NCI-H345 treated with DMSO at 0.1 percent for 48 hours (cell line): ENCODE results near the gene UBXN11.
"Not testable (repeated sequence)": the region's sequence is repeated elsewhere in the genome, so short reads cannot be mapped to it uniquely, and the experiment has no call there.

Experiments
- DNase-seq: peaks from one replicate; lab custom pipeline; 2025; ENCODE audit not compliant: unreplicated experiment; lab: John Stamatoyannopoulos, UW

UBXN11 gene

DNA sequence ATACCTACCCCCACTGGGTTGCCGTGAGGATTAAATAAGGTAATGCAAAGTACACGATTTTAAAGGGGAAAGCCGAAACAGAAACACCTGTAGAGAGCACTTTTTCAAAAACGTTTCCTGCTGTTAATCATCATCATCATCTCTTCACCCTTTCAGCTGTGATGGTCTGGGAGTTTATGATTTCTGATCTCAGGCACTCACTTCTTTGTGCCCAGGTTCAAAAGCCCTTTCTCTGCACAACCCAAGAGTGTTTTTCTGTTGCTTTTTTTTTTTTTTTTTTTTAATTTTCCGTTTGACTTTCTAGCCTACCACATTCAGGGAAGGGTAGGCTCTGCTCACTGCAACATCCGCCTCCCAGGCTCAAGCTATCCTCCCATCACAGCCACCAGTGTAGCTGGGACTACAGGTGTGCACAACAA lies 936 bp upstream of the UBXN11 start:
- no peak for DNase-seq

DNA sequence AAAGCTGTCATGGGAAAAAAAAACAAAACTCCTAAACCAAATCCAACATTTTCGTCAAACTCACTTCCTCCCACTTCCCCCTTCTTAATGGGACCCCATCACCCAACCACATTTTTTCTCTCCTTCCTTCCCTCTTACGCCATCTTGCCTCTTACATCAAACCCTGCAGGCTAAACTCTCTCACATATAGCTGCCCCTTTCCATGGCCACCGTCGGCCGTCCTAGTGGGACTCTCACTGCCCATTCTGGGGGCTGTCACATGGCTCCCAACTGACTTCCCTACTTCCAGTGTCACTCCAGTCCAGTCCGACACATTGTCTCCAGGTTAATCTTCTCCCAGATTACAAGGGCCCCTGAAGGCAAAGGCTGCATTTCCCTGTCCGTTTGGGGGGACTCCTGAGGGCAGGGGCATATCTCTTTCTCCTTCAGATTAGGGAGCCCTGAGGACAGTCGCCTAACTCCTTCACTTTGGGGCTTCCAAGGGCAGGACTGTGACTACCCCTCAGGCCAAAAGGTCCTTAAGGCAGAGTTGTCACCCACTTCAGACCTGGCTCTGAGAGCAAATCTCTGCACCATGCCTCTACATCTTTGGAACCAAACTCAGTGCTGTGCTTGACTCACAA lies 658 bp downstream of the UBXN11 start:
- no peak for DNase-seq

DNA sequence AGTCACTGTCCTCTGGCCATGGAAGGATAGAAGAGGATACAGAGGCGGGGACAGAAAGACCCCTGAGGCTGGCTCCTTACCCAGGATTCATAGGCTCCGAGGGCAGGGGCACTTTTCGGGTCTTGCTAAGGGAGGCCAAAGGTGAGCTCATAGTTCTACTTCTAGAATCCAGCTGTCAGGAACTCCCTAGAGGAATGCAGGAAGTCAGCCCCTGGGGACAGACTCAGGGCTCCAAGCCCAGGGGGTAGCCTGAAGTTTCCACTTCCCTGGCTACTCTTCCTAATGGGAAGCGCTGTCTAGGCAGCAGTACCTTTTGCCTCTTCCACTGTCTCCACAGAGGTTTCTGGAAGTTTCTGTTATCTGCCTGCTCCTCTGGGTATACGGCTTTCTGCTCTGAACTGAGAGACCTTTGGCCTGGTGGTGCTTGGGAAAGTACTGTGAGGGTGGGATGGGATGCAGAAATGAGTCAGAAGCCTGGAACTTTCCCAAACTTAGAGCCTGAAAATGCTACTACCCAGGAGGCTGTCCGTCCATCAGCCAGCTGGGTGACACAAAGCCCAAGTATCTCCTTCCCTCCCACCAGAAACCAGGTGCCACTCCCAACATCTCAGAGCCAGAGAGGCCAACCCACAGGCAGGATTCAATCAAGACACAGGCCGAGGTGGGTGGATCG lies 3.6 kb downstream of the UBXN11 start:
- DNase-seq: no peak

DNA sequence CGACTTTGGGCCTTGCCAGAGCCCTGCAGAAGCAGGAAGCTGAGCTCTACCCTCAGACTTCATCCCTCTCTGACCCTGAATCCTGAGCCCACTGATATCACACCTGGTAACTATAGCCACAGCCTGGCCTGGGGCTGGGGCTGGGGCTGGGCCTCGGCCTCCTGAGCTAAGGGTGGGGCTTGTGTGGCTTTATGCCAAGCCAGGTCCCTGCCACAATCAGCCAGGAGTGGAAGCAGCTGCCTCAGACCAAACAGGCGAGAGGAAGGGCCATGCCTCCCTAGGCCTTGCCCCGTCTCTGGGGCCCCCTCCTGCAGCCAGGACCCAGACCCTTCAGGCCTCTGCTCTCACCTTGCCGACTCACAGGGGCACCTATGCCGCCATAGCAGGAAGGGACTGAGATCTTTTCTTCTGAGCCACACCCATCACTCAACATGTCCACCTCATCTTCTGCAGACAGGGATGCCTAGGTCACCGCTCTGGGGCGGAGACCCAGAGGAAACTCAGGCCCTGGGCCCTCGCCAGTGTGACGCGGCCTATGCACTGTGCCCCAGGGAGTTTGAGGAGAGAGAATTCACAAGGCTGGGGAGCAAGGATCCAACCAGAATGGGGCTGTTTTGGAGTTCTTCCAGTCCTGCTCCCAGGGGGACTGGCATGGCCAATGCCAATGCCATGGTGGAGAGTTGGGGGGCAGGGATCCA lies 5.7 kb downstream of the UBXN11 start:
- no peak for DNase-seq

DNA sequence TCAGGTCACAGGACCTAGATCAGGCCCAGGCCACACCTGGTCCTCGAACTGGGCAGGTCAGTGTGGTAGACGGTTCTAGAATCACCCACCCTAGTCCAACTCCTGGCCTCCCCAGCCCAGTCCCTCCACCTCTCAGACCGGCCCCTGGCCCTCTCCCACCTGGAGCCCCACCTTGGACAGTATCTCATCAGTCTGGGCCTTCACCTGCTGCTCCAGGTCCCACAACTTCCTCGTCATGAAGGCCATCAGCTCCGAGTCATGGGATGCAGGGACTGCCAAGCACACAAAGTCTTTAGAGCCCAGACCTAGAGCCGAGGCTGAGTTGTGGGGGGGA lies 8.7 kb downstream of the UBXN11 start:
- DNase-seq: no peak

DNA sequence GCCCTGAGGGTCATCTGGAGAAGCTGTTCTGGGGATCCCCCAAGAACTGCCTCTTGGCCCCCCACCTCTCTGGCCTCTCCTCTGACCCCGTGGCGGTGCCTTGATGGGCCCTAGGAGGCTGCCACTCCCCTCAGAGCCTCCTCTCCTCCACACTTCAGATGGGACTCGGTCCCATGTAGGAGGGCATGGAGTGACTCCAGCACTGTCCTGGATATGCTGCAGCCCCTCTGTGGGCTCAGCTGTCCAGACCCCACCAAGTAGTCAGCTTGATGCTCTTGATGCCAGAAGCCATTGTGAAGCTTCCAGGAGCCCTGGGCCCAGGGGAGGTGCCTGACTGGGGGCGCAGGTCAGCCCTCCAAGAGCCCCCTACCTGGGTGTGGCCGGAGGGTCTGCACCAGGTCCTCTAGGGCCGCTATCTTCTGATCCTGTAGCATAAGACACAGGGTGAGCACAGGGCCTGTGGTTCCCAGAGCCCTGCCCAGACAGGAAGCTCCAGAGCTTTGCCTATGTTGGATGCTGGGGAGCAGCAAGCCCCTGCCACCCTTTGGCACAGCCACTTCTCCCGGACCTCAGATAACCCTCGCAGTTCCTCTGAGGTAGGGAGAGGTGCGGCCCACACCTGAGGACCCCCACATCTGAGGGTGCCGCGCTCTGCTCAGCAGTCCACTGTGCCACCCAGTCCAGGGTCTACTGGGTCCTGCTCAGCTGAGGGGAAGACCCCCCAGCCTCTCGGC lies 9.2 kb downstream of the UBXN11 start:
- no peak for DNase-seq

DNA sequence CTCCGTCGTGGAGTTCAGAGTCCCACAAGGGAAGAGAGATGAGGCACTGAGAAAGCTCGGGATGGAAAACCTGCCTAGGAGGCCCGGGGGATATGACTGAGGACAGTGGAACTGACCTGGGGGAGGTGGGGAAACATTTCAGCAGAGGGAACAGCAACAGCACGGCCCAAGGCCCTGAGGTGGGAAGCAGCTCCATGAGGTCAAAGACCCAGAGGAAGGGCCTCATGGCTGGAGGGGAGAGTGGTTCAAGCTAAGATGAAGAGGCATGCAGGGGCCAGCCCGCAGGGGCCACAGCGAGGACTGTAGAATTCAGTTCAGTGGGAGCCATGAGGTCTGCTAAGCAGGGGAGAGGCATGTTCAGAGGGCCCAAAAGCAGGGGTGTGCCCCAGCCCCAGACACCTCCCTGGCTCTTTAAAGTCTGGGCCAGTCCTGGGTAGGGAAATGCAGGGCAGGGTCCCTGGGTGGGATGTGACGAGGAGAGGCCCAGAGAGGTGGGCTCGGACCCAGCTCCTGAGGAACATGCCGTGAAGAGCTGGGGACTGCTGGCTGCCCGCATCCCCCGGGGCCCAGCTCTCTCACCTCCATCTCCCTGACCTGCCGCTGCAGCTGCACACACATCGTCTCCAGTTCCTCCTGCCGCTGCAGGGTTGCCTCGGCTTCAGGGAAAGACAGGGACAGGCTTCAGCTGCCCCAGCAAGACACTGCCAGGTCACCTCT lies 9.9 kb downstream of the UBXN11 start:
- DNase-seq: no peak

DNA sequence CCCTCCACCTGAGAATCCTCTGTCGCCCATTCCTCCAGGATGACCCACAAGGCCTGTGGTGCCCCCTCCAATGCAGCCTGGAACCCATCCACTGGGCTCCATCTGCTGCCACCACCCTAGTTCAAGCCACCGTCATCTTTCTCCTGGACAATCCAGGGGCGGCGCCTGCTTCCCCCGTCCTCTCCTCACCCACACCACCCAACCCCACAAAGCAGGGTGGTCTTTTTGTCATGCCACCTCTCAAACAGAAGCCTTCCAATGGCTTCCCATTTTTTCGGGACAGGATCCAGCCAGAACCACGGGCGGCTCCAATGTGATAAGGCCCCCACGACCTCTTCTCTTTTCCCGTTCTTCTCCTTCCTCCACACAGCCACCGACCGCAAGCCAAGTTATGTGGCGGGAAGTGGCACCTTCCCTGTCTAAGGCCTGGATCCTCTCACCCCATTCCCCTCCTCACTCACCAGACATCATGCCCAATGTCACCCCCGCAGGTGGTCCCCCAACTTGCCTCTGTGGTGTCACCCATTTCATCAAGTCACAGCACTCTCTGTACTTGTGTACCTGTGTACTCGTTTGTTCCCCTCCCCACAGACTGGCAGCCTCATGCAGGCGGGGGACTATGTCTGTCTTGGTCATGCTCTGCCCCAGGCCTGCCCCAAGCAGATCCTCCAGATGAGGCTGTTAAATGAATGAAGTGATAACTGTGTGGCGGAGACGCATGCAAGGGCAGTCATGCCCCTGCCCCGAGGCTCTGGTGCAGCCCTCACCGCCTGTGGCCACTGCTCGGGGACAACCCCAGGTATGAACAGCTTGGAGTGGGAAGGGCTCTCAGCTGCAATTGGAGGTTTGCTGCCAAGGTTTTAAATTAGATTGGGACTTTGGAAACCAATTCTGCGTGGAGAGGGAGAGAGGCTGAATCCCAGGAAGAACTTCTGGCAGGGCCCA lies 11.0 kb downstream of the UBXN11 start:
- DNase-seq: no peak

DNA sequence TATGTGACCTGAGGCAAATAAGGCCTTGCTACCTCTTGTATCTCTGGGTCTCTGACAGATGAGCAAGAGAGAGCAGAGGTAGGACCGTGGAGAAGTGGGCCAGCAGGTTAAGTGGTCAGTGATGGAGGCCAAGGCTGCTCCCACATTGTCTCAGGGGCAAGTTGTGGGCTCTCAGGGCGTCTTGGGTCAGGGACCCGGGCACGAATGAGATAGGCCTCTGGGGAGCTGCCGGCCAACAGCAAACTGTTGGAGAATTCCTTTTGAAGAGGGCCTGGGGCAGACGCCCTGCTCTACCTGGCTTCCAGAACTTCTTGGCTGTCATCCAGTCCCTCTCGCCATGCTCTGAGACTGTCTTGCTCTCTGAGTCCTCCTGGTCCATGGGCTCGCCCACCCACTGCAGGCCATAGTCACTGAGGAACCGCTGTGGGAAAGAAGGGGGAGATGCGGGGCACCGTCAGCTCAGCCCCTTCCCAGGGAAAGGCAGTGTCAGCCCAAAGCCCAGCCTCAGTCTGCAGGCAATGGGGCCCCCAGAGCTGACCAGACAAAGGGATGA lies 12.4 kb downstream of the UBXN11 start:
- no peak for DNase-seq

DNA sequence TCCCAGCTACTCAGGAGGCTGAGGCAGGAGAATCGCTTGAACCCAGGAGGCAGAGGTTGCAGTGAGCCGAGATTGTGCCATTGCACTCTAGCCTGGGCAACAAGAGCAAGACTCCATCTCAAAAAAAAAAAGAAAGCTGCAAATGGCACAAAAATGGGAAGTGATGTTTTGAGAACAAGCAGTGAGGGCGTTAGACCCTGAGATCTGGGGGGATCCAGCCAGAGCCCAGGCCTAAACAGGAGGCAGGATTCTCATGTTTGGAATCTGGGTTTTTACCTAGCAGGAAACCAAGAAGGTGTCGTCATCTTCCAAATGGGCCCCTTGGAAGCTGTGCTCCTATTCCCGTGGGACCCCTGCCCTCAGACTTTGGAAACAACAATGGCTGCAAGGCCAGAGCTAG lies 13.7 kb downstream of the UBXN11 start:
- not testable (repeated sequence) for DNase-seq

DNA sequence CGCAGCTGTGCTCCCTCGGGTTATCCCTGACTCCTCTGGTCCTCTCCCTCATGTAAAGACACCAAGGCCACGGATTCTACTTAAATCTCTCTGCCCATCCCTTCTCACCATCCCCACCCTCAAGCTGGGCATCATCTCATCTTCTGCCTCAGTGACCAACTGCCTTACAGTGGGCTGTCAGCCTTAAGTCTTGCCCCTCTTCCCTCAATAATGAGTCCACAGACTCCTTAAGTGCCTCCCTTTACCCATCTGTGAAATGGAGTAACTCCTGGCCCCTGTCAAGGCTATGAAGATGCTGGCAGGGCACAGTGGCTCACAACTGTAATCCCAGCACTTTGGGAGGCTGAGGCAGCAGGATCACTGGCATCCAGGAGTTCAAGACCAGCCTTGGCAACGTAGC lies 14.5 kb downstream of the UBXN11 start:
- DNase-seq: no peak

DNA sequence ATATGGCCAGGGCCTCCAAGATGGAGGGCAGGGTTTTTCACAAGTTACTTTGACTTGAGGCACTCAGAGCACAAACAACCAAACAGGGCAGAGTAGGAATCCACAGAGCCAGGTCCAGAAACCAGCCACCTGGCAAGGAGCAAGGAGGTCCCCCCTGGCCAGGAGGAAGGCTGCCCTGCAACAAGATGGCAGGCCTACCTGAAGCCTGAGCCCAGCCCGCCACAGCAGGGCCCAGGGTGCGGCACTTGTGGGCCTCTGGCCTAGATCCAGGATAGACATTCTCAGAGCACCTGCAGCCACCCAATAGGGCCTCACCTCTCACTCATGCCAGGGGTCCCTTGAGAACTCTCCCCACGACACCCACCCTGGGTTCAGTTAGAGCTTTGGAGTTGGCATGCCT lies 15.0 kb downstream of the UBXN11 start:
- no peak for DNase-seq

DNA sequence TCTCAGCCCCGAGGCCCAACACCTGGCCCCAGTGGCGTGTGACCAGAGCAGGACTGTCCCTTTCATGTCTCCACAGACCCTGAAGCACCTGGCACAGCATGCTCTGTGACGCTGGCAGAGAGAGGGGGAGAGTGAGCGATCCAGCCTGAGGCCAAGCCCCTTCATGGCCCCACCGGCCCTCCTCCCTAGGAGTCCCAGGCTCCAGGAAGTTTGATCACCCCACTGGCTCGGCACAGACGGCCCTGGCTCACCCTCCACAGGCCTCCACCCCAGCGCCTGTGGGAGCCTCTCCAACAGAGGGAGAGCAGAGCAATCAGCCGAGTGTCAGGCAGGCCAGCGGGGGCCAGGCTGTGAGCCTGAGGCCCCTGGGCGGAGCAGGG lies 15.6 kb downstream of the UBXN11 start:
- DNase-seq: no peak

DNA sequence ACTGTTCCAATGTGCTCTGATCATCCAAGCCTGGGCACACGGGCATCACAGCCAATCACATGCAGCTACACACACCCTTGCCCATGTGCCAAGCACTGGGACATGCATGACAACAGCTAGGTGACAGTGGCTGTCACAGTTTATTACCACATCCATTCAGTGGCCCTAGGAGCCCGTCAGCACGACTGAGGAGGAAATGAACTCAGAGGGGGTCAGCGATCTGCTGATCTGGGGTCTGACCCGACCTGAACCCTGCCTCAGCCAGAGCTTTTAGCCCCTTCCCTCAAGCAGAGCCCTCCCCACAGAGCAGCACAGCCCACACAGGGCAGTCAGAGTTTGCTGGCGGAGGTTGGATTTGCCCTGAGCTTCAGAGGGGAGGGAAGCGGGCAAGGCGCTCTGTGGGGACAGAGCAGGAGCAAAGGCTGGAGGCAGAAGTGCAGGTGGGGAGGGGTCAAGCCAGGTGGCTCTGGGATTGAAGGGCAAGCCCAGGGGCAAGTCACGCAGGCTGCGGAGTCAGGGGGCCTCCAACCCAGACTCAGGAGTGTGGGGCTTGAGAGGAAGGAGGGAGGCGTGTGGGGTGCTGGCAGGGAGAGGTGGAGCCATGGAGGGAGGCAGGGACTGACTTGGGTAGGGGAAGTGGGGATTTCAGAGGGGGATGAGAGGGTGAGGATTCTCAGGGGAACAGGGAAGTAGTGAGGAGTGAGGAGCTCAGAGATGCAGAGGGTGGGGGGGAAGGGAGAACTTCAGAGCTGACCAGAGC lies 16.1 kb downstream of the UBXN11 start:
- no peak for DNase-seq

DNA sequence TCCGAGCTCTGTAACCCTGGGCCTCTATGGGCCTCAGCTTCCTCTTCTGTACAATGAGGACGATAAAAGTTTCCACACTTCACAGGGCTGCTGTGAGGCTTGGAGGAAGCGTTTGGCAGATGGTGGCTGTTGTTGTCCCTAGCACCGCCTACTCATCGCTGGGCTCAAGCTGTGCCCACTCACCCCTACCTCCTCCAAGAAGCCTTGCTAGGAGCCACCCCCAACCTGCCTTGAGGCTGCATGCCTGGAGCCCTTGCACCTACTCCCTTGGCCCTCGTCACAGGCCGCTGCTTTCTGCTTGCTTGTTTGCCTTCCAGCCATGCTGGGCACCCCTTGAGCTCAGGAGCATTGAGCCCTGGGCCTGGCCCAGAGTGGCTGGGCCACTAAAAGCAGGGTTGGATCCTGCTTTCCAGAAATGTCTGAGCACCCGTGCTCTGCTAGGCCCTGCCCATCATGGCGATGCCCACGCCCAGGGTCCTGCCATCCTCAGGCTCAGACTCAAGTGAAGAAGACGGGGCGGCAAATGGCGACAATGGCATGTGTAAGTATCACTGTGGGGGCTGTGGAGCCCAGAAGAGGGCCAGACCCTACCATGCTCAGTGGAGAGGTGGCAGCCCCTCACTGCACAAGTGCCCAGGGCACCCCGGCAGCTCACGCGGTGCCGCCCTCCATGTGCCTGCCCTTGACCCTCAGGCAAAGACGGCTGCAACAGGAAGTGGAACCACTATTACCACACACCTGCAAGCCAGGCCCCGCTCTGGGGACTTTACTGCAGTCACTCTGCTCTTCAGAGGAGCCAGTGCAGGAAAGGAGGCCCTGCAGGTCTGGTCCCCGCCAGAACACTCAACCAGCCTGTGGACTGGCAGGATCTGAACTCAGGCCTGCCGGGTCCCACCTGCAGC lies 17.0 kb downstream of the UBXN11 start:
- DNase-seq: no peak

DNA sequence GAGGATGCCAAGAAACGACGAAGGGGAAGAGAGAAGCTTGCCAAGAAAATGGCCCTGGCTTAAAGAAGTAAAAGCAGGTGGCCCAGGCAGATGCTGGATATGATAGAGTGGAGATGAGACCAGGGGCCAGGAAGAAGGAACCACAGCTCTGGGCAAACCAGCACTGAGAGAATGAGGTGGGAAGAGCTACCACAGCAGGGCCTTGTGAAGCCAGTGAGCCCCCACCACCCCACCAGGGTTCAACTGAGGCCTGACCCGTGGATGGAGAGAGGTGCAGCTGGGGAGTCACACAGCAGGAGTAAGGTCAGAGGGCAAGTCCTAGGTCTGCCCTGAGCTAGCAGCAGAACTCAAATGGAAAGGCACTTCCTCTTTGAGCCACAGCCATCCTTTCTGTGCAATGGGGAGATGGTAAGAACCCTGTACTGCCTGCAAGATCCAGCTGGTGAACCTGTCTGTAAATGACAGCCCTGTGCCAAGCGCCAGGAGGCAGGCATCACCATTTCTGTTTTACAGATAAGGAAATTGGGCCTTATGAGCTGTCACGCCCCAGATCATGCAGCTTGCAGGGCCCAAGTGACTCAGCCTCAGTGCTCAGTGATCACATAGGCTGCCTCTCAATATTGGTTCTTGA lies 18.0 kb downstream of the UBXN11 start:
- no peak for DNase-seq

DNA sequence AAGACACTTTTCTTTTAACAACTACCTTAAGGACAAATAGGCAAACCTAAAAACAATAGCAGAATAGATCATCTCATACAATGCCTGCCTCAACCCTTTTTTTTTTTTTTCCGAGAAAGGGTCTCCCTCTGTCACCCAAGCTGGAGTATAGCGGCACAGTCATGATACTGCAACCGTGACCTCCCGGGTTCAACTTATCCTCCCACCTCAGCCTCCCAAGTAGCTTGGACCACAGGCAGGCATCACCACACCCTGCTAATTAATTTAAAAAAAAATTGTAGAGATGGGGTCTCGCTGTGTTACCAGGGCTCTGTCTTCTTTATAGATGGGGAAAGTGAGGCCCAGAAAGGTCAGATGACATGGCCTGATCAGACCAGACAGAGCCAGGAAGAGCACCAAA lies 18.6 kb downstream of the UBXN11 start:
- no peak for DNase-seq
